ENCODE measurements around the gene AHR.

AHR gene

GRCh38 chr7:17304926-17305325 lies 6.5 kb downstream of the AHR start:
- H3K27ac ChIP-seq, result no peak overlapping the region
- TF ChIP-seq ZFX (IDR thresholded peaks at IDR 0.05; ENCODE audit: borderline replicate concordance), result no peak
- TF ChIP-seq CTCF (IDR thresholded peaks at IDR 0.05), result no peak

DNA sequence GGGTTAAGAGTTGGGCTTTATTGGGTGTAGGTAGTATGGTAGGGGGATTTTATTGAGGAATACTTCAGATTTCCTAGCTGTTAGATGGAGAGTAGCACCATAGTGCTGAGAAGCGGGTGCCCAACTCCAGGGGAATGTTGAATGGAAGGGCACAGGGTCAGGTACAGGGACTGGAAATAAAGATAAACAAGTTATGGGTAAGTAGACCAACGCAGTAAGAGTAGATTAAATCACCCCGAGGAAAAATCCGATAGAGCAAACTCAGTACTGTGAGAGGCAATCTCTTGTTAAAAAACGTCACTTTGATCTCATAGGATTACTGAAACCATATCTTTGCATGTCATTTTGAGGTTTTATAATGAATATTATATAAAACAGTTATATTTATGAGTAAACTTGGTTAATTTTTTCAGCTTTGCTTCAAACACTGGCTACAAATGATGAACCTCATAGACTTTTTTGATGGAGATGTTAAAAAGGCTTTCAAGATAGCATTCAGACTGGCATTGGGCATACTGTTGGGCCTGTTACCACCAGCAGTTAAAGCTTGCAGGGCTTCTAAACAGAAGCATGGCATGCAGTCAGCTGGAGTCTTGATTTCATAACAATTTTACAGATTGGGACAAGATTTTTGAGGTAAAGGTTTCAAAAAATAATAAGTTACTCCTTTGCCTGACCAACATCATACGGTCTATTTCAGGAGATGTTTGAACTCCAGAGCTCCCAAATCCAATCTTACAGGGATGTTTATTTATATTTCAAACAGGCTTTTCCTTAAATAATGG lies 7.1 kb downstream of the AHR start:
- no peak overlapping the region for H3K27ac ChIP-seq
- TF ChIP-seq CTCF (IDR thresholded peaks at IDR 0.05) (no peak), ZFX (IDR thresholded peaks at IDR 0.05; ENCODE audit: borderline replicate concordance) (no peak)

- no peak for TF ChIP-seq ZFX (IDR thresholded peaks at IDR 0.05; ENCODE audit: borderline replicate concordance)
- TF ChIP-seq CTCF (IDR thresholded peaks at IDR 0.05), result no peak
- peak overlapping the region; percentile 71 for H3K27ac ChIP-seq
These were observed 8.5 kb downstream of the AHR start for GRCh38 chr7:17307000-17307399.

- no peak for TF ChIP-seq CTCF (IDR thresholded peaks at IDR 0.05)
- TF ChIP-seq ZFX (IDR thresholded peaks at IDR 0.05; ENCODE audit: borderline replicate concordance), result no peak
These were observed 9.1 kb downstream of the AHR start for GRCh38 chr7:17307558-17307957.

GRCh38 chr7:17307969-17308648 lies 9.7 kb downstream of the AHR start:
- no peak for TF ChIP-seq CTCF (IDR thresholded peaks at IDR 0.05)
- TF ChIP-seq ZFX (IDR thresholded peaks at IDR 0.05; ENCODE audit: borderline replicate concordance), result no peak
- peak overlapping the region; percentile 71 for H3K27ac ChIP-seq

More at GRCh38 chr7:17307558-17307957, 9.1 kb downstream of the AHR start:
- peak overlapping the region; percentile 71 for H3K27ac ChIP-seq

- TF ChIP-seq ZFX (IDR thresholded peaks at IDR 0.05; ENCODE audit: borderline replicate concordance) (no peak), CTCF (IDR thresholded peaks at IDR 0.05) (no peak)
- no peak overlapping the region for H3K27ac ChIP-seq
These were observed 12.7 kb downstream of the AHR start for GRCh38 chr7:17311194-17311593.

GRCh38 chr7:17311952-17312351 lies 13.5 kb downstream of the AHR start:
- TF ChIP-seq ZFX (IDR thresholded peaks at IDR 0.05; ENCODE audit: borderline replicate concordance) (no peak), CTCF (IDR thresholded peaks at IDR 0.05) (no peak)
- no peak overlapping the region for H3K27ac ChIP-seq

Measured in 22Rv1 (cell line).